Endothelial cell of umbilical vein (primary cell): ENCODE data around the gene SLC25A31. TPM values are rescaled to one million over a fixed set of nuclear protein-coding genes. Genes with fewer than 3 reads are reported as not detected.

Experiments used
- BruUV-seq: library from RNA; stranded (reverse); fragments of 400-500 nt; replicated peaks from 2 replicates; lab custom pipeline; 2021; lab: Mats Ljungman, UMichigan
- CTCF ChIA-PET: fragments of 300-600, 350-600 bp; sonication (Branson Sonifier 250); formaldehyde crosslinking; loops from one replicate; lab custom pipeline; 2021; ENCODE audit warnings: antibody characterized with exemption, inconsistent platforms; lab: Charles Lee
- POLR2A ChIA-PET: fragments of 300-600, 350-600 bp; sonication (Branson Sonifier 250); formaldehyde crosslinking; loops from one replicate; lab custom pipeline; 2021; ENCODE audit warnings: antibody characterized with exemption, inconsistent platforms; lab: Charles Lee
- DNase-seq: peaks from one replicate; pipeline ENCODE4 v3.0.0-alpha.2; 2011; ENCODE audit warnings: low read depth, low spot score
- FAIRE-seq: peaks from 2 replicates; lab custom pipeline; 2011; peaks lifted over from hg19 to GRCh38; lab: Jason Lieb, UNC
- H2AFZ ChIP-seq: 2 replicates; pipeline ENCODE4 v1.6.0; 2012; ENCODE audit warnings: low read depth, low read length, control low read depth, inconsistent platforms
- H3K27ac ChIP-seq: 2 replicates; pipeline ENCODE4 v1.5.1; 2011; ENCODE audit warnings: low read depth, mild to moderate bottlenecking, control low read depth, low read length, moderate library complexity; ENCODE audit not compliant: insufficient read depth
- H3K27me3 ChIP-seq, 2 experiments: 2 replicates each; pipeline versions ENCODE4 v1.6.0 to v1.6.1; 2011; ENCODE audit warnings: low read length in 2 of 2, mixed read lengths in 1 of 2; ENCODE audit not compliant: control insufficient read depth in 2 of 2, insufficient read depth in 2 of 2
- H3K36me3 ChIP-seq, 2 experiments: 2 replicates in 1 of 2; 3 replicates in 1 of 2; pipeline ENCODE4 v1.5.1; 2011; ENCODE audit warnings: low read length in 2 of 2, mild to moderate bottlenecking in 1 of 2, moderate library complexity in 1 of 2; ENCODE audit not compliant: control insufficient read depth in 2 of 2, insufficient read depth in 2 of 2; ENCODE audit errors: extremely low read depth in 1 of 2
- H3K4me1 ChIP-seq: 3 replicates; pipeline ENCODE4 v1.5.1; 2011; ENCODE audit warnings: mild to moderate bottlenecking, low read length; ENCODE audit not compliant: control insufficient read depth, insufficient read depth; ENCODE audit errors: extremely low read depth
- H3K4me2 ChIP-seq: 2 replicates; pipeline ENCODE4 v1.6.1; 2011; ENCODE audit warnings: low read length, control low read depth, mixed read lengths; ENCODE audit not compliant: insufficient read depth
- H3K4me3 ChIP-seq, 3 experiments: fragments of 200-600 bp in 1 of 3; sonication (generic), shearing (Covaris generic) in 1 of 3; replicated peaks in 1 of 3; 2 replicates each; pipeline ENCODE4 v1.5.1; 2011 to 2016; ENCODE audit warnings: control low read depth in 3 of 3, low read length in 3 of 3, mild to moderate bottlenecking in 2 of 3, inconsistent platforms in 1 of 3, low read depth in 1 of 3, moderate library complexity in 1 of 3; ENCODE audit not compliant: insufficient read depth in 1 of 3
- H3K79me2 ChIP-seq: 2 replicates; pipeline ENCODE4 v1.6.0; 2012; ENCODE audit warnings: low read length, inconsistent platforms; ENCODE audit not compliant: control insufficient read depth, insufficient read depth
- H3K9ac ChIP-seq: replicated peaks from 2 replicates; pipeline ENCODE3; 2011; ENCODE audit warnings: low read length, control low read depth; ENCODE audit not compliant: insufficient read depth; ENCODE audit errors: extremely low read depth
- H3K9me1 ChIP-seq: replicated peaks from 3 replicates; pipeline ENCODE4 v1.6.0; 2011; ENCODE audit warnings: mild to moderate bottlenecking, low read length; ENCODE audit not compliant: control insufficient read depth, insufficient read depth; ENCODE audit errors: extremely low read depth
- H3K9me3 ChIP-seq: replicated peaks from 2 replicates; pipeline ENCODE4 v1.5.1; 2012; ENCODE audit warnings: low read length, inconsistent platforms; ENCODE audit not compliant: control insufficient read depth, insufficient read depth
- H4K20me1 ChIP-seq: replicated peaks from 2 replicates; pipeline ENCODE3; 2011; ENCODE audit warnings: mild to moderate bottlenecking, low read length; ENCODE audit not compliant: control insufficient read depth, insufficient read depth; ENCODE audit errors: extremely low read depth
- EZH2 ChIP-seq: IDR thresholded peaks from 2 replicates; pipeline ENCODE4 v1.6.1; 2012; ENCODE audit warnings: borderline replicate concordance, low read depth, mild to moderate bottlenecking, moderate library complexity, low read length, inconsistent platforms; ENCODE audit not compliant: severe bottlenecking
- FOS ChIP-seq: IDR thresholded peaks from 2 replicates; pipeline ENCODE4 v1.6.1; 2011; ENCODE audit warnings: mild to moderate bottlenecking, low read length, moderate library complexity, borderline replicate concordance; ENCODE audit not compliant: insufficient read depth
- GATA2 ChIP-seq: IDR thresholded peaks from 2 replicates; pipeline ENCODE4 v1.7.0; 2011; ENCODE audit warnings: low read depth, mild to moderate bottlenecking, moderate library complexity, mixed read lengths, low read length; ENCODE audit not compliant: insufficient read length, insufficient read depth
- JUN ChIP-seq: IDR thresholded peaks from 2 replicates; pipeline ENCODE4 v1.6.1; 2011; ENCODE audit warnings: borderline replicate concordance, low read depth; ENCODE audit not compliant: insufficient read length, insufficient read depth
- MYC ChIP-seq: IDR thresholded peaks from one replicate; pipeline ENCODE4 v1.6.1; 2011; ENCODE audit warnings: mild to moderate bottlenecking, low read depth, low read length
- POLR2A ChIP-seq: IDR thresholded peaks from 2 replicates; pipeline ENCODE4 v1.6.1; 2012; ENCODE audit warnings: low read depth, mild to moderate bottlenecking, control low read depth, low read length
- POLR2AphosphoS5 ChIP-seq: IDR thresholded peaks from 2 replicates; pipeline ENCODE4 v1.6.1; 2012; ENCODE audit warnings: low read depth, mild to moderate bottlenecking, control low read depth, low read length, moderate library complexity; ENCODE audit not compliant: insufficient read depth
- dilution Hi-C: fragments of 300-500 bp; cut with MboI; formaldehyde crosslinking; loops from one replicate; pipeline ENCODE4 v1.15.0; 2019; ENCODE audit warnings: low sequenced_read_pairs; ENCODE audit not compliant: extremely low pct_ligation_motif_present
- intact Hi-C: fragments of 100-400 bp; cut with micrococcal nuclease; formaldehyde crosslinking; loops from one replicate; pipeline ENCODE4 v1.10.0; 2022
- polyA plus RNA-seq, 4 experiments: library from polyadenylated mRNA; depleted of rRNA in 3 of 4; stranded (reverse) in 3 of 4; unstranded in 1 of 4; fragments of >200 nt; gene quantifications; 2 replicates each; pipeline versions ENCODE4 v1.2.1 to v1.2.3, GENCODE V29; 2011 to 2012; ENCODE audit warnings: missing spikeins in 1 of 4
- total RNA-seq: library from RNA; stranded (reverse); gene quantifications from 2 replicates; pipeline ENCODE4 v1.2.3, GENCODE V29; 2021
- TF ChIP-seq, protein P1 (sequence below), 2 donors: IDR thresholded peaks; 1 replicate in 1 of 2; 2 replicates in 1 of 2; pipeline ENCODE4 v1.5.1; 2011; ENCODE audit warnings: low read length in 2 of 2, mild to moderate bottlenecking in 2 of 2, moderate library complexity in 2 of 2, control low read depth in 1 of 2, inconsistent platforms in 1 of 2, low read depth in 1 of 2; ENCODE audit not compliant: insufficient read depth in 1 of 2; ENCODE audit errors: extremely low read depth in 1 of 2
- TF ChIP-seq, protein P2 (sequence below): IDR thresholded peaks from 2 replicates; pipeline ENCODE4 v1.6.1; 2011; ENCODE audit not compliant: insufficient read depth, insufficient read length

SLC25A31 gene
- total and polyA plus RNA-seq, 2 donors (not counting 3 experiments of a cell fraction or from before 2014, with no cell fraction given), result not detected

DNA sequence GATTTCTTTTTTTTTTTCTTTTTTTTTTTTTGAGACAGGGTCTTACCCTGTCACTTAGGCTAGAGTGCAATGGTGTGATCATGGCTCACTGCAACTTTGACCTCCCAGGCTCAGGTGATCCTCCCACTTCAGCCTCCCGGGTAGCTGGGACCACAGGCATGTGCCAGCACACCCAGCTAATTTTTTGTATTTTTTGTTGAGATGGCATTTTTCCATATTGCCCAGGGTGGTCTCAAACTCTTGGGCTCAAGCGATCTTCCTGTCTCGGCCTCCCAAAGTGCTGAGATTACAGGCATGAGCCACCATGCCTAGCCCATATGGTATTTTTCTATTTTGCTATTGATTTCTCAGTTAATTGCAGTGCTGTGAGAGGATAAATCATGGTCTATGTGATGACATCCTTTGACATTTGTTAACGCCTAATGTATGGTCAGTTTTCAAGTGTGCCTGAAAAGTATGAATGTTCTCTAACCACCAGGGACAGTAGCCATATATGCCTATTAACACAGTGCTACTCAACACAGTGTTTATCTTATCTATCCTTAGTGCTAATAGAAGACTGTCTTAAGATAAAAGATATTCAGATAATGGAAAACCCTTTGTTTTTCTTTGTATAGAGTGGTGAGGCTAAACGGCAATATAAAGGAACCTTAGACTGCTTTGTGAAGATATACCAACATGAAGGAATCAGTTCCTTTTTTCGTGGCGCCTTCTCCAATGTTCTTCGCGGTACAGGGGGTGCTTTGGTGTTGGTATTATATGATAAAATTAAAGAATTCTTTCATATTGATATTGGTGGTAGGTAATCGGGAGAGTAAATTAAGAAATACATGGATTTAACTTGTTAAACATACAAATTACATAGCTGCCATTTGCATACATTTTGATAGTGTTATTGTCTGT is 42.8 kb downstream of the SLC25A31 start:
- Histone ChIP-seq H3K4me3 (no peak overlapping the region), H3K9me1 (no peaks in the 10 kb centered on the region), H3K27ac (no peak overlapping the region), H2AFZ (no peak overlapping the region), H4K20me1 (no peaks in the 10 kb centered on the region), H3K9me3 (no peaks in the 10 kb centered on the region), H3K79me2 (no peaks in the 10 kb centered on the region), H3K9ac (no peak overlapping the region), H3K4me1 (no peaks in the 10 kb centered on the region), H3K27me3 (peaks cover 0 to 2% of the 10 kb centered on the region in 2 experiments), H3K36me3 (no peaks in the 10 kb centered on the region), H3K4me2 (no peak overlapping the region)
- ChIA-PET POLR2A (no interaction called here), CTCF (interaction anchor here (1.2 kb wide), 1 partner anchor 8 kb away, joined by 3 read pairs; no protein-coding TSS in a partner anchor)
- DNase-seq (no peak), FAIRE-seq (no peak)
- BruUV-seq, result no TSS peak
- intact Hi-C loops, result no loop called here
- TF ChIP-seq GATA2, result no peak
- no peak for TF ChIP-seq POLR2A
- TF ChIP-seq POLR2AphosphoS5, result no peak
- no peak for TF ChIP-seq MYC
- TF ChIP-seq, protein P1, sequence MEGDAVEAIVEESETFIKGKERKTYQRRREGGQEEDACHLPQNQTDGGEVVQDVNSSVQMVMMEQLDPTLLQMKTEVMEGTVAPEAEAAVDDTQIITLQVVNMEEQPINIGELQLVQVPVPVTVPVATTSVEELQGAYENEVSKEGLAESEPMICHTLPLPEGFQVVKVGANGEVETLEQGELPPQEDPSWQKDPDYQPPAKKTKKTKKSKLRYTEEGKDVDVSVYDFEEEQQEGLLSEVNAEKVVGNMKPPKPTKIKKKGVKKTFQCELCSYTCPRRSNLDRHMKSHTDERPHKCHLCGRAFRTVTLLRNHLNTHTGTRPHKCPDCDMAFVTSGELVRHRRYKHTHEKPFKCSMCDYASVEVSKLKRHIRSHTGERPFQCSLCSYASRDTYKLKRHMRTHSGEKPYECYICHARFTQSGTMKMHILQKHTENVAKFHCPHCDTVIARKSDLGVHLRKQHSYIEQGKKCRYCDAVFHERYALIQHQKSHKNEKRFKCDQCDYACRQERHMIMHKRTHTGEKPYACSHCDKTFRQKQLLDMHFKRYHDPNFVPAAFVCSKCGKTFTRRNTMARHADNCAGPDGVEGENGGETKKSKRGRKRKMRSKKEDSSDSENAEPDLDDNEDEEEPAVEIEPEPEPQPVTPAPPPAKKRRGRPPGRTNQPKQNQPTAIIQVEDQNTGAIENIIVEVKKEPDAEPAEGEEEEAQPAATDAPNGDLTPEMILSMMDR (IDR thresholded peaks at IDR 0.05; ENCODE audit: extremely low read depth in 1 of 2, insufficient read depth in 1 of 2, low read depth in 1 of 2, low read length in 2 of 2), result no peak
- no peak for TF ChIP-seq EZH2
- no peak for TF ChIP-seq JUN
- TF ChIP-seq, protein P2, sequence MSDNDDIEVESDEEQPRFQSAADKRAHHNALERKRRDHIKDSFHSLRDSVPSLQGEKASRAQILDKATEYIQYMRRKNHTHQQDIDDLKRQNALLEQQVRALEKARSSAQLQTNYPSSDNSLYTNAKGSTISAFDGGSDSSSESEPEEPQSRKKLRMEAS, result no peak
- no peak for TF ChIP-seq FOS
- dilution Hi-C loops, result no loop called here
